ENCODE measurements around the gene SENP6.
"Not testable (repeated sequence)": the region's sequence is repeated elsewhere in the genome, so short reads cannot be mapped to it uniquely, and the experiment has no call there.

SENP6 gene

DNA sequence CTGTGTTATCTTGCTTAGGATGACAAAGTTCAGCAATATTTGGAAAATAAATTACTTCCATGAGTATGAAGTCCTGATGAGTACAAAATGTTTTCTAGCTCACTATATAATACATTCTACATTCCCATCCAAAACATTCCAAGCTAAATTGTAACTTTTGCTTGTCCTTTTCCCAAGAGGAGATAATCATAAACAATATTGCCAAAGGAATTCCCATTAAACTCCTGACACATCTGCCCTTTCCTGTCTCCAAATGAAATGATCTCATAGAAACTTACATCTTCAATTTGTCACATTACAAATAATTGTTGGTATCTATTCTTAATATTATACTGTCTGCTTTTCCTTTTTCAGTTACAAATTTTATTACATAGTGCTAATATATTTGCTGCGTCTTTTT, 20.4 kb upstream of the SENP6 start:
- H3K36me3 ChIP-seq (ENCODE audit: control insufficient read depth in 1 of 2, insufficient read depth in 2 of 2, low read length in 2 of 2) = no peaks in the 10 kb centered on the region
- no peak overlapping the region for H3K27ac ChIP-seq (ENCODE audit: low read length)
- no peaks in the 10 kb centered on the region for H3K27me3 ChIP-seq (ENCODE audit: low read depth, low read length)
- no peaks in the 10 kb centered on the region for H3K4me1 ChIP-seq (ENCODE audit: control insufficient read depth in 1 of 2, insufficient read depth in 2 of 2, low read length in 2 of 2)
- no peaks in the 10 kb centered on the region for H3K9me3 ChIP-seq (ENCODE audit: control insufficient read depth in 1 of 2, low read length in 2 of 2)
- H3K4me3 ChIP-seq (ENCODE audit: low read depth in 1 of 2, low read length in 2 of 2) = no peak overlapping the region

DNA sequence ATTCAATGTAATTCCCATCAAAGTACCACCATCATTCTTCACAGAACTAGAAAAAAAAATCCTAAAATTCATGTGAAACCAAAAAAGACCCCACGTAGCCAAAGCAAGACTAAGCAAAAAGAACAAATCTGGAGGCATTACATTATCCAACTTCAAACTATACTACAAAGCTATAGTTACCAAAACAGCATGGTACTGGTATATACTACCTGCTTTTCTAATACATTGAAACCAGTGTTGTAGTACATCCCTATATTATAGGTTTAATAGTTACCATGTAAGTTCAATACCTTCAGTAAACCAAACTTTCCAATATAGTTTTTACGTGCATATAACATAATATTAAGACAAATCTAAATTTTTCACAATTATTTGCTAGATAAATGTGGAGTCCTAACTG, 17.1 kb upstream of the SENP6 start:
- not testable (repeated sequence) for H3K27ac ChIP-seq (ENCODE audit: low read length); H3K9me3 ChIP-seq (ENCODE audit: control insufficient read depth in 1 of 2, low read length in 2 of 2); H3K36me3 ChIP-seq (ENCODE audit: control insufficient read depth in 1 of 2, insufficient read depth in 2 of 2, low read length in 2 of 2); H3K27me3 ChIP-seq (ENCODE audit: low read depth, low read length); H3K4me3 ChIP-seq (ENCODE audit: low read depth in 1 of 2, low read length in 2 of 2); H3K4me1 ChIP-seq (ENCODE audit: control insufficient read depth in 1 of 2, insufficient read depth in 2 of 2, low read length in 2 of 2)

DNA sequence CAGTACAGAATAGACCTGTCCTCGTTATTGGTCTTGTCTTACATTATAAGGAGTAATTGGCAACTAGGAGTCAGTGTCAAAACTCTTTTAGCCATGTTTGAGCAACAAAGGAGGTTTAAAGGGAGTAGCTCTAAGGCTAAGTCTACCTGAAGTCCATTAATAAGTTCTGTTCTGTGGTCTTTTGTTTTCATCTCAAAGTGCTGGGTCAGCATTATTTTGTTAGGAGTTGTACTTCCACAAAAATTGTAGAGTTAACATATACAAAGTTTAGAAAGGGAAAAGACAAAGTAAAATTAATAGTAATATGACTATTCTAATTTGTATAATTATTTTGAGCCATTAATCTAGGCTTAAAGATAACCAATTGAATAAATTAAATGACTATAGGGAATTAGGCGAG, 12.7 kb upstream of the SENP6 start:
- no peak overlapping the region for H3K27ac ChIP-seq (ENCODE audit: low read length)

DNA sequence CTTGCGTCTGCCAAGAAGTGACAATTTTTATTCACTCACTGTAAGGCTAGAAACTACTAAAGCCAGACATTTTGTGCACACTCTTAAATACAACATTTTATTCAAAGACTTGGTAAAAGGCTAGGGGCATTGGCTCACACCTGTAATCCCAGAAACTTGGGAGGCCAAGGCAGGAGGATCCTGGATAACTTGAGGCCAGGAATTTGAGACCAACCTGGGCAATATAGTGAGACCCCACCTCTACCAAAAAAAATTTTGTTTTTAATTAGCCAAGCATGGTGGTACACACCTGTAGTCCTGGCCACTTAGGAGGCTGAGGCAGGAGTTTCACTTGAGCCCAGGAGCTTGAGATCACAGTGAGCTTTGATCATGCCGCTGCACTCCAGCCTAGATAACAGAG, 11.3 kb upstream of the SENP6 start:
- H3K4me1 ChIP-seq (ENCODE audit: control insufficient read depth in 1 of 2, insufficient read depth in 2 of 2, low read length in 2 of 2) = no peaks in the 10 kb centered on the region
- no peaks in the 10 kb centered on the region for H3K9me3 ChIP-seq (ENCODE audit: control insufficient read depth in 1 of 2, low read length in 2 of 2)
- H3K36me3 ChIP-seq (ENCODE audit: control insufficient read depth in 1 of 2, insufficient read depth in 2 of 2, low read length in 2 of 2) = no peaks in the 10 kb centered on the region
- no peaks in the 10 kb centered on the region for H3K27me3 ChIP-seq (ENCODE audit: low read depth, low read length)
- H3K4me3 ChIP-seq (ENCODE audit: low read depth in 1 of 2, low read length in 2 of 2) = no peak overlapping the region
- H3K27ac ChIP-seq (ENCODE audit: low read length) = no peak overlapping the region

More for the DNA sequence above, 12.7 kb upstream of the SENP6 start:
- Histone ChIP-seq H3K4me3 (ENCODE audit: low read depth in 1 of 2, low read length in 2 of 2) (no peak overlapping the region), H3K27me3 (ENCODE audit: low read depth, low read length) (no peaks in the 10 kb centered on the region), H3K4me1 (ENCODE audit: control insufficient read depth in 1 of 2, insufficient read depth in 2 of 2, low read length in 2 of 2) (no peaks in the 10 kb centered on the region), H3K9me3 (ENCODE audit: control insufficient read depth in 1 of 2, low read length in 2 of 2) (no peaks in the 10 kb centered on the region), H3K36me3 (ENCODE audit: control insufficient read depth in 1 of 2, insufficient read depth in 2 of 2, low read length in 2 of 2) (no peaks in the 10 kb centered on the region)

DNA sequence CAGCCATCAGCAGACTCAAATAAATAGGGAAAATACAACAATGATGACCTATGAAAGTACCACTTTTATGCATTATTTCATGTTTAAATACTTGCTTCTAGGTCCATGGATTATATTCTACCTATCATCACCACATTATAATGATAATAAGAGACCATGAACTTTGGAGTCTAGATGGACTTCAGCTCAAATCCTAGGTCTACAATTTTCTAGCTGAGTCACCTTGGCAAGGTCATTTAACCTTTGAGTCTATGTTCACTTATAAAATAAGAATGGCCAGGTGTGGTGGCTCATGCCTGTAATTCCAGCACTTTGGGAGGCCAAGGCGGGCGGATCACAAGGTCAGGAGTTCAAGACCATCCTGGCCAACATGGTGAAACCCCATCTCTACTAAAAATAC, 5.3 kb upstream of the SENP6 start:
- H3K4me1 ChIP-seq (ENCODE audit: control insufficient read depth in 1 of 2, insufficient read depth in 2 of 2, low read length in 2 of 2); H3K36me3 ChIP-seq (ENCODE audit: control insufficient read depth in 1 of 2, insufficient read depth in 2 of 2, low read length in 2 of 2); H3K27ac ChIP-seq (ENCODE audit: low read length); H3K27me3 ChIP-seq (ENCODE audit: low read depth, low read length); H3K4me3 ChIP-seq (ENCODE audit: low read depth in 1 of 2, low read length in 2 of 2); H3K9me3 ChIP-seq (ENCODE audit: control insufficient read depth in 1 of 2, low read length in 2 of 2): not testable (repeated sequence)

DNA sequence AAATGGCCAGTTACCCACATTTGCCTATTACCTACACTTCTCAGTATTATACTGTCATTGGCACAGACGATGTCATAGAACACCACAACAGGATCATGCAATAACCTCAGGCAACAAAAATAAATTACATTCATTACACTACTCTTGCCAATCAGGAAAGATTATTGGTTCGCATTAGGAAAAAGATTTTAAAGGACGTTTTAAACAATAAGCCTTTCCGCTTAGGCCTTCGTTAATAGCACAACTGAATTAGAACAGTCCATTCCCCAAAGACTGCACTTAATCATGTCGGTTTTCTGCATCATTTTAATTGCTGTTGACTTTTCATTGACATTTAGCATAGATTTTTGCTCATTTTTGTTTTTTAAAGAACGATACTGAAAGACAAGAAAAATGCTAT, 912 bp upstream of the SENP6 start:
- peak overlapping the region in 1 of 2 donors; percentile 69 for H3K4me3 ChIP-seq (ENCODE audit: low read depth in 1 of 2, low read length in 2 of 2)
- H3K27me3 ChIP-seq (ENCODE audit: low read depth, low read length) = no peaks in the 10 kb centered on the region
- peaks cover 0 to 10% of the 10 kb centered on the region in 2 donors for H3K36me3 ChIP-seq (ENCODE audit: control insufficient read depth in 1 of 2, insufficient read depth in 2 of 2, low read length in 2 of 2)
- peak overlapping the region; percentile 97 for H3K27ac ChIP-seq (ENCODE audit: low read length)
- peaks cover 0 to 22% of the 10 kb centered on the region in 2 donors for H3K4me1 ChIP-seq (ENCODE audit: control insufficient read depth in 1 of 2, insufficient read depth in 2 of 2, low read length in 2 of 2)
- no peaks in the 10 kb centered on the region for H3K9me3 ChIP-seq (ENCODE audit: control insufficient read depth in 1 of 2, low read length in 2 of 2)

DNA sequence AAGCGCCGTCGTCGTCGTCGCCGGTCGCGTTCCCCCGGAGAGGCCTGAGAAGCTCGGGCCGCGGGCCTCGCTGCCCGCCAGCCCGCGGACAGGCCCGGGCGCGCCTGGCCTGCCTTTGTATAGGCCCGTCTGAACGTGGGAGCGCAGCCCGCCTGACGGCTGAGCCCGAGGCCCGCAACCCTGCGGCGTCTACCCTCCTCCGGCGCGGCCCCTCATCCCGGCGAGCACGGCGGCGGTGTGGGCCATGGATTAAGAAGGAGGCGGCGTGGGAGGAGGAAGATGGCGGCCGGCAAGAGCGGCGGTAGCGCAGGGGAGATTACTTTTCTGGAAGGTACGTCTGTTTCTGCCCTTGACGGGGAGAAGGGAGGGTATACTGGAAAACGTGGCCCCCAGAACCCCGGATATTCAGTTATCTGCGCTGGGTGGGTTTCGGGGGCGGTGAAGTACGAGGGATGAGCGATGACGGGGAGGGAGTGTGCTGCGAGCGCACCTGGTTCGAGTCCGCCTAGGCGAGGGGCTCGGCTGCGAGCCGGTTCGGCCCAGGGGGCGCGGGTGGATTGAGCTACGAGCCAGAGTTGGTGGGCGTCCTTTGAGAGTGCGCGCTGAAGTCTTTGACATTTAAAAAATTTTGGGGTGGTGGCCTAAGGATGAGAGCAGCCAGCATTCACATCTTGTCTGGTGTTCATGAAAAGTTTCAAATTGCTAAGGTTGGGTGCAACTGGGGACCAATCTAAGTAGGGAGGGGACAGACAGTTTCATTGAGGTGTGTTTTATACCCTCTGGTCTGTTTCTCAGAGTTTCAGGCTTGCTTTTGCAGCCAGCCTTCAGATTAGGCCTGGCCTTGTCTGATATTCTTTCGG, 796 bp downstream of the SENP6 start:
- Histone ChIP-seq H3K36me3 (ENCODE audit: control insufficient read depth in 1 of 2, insufficient read depth in 2 of 2, low read length in 2 of 2) (peaks cover 0 to 10% of the 10 kb centered on the region in 2 donors), H3K4me1 (ENCODE audit: control insufficient read depth in 1 of 2, insufficient read depth in 2 of 2, low read length in 2 of 2) (peaks cover 0 to 29% of the 10 kb centered on the region in 2 donors), H3K27me3 (ENCODE audit: low read depth, low read length) (no peaks in the 10 kb centered on the region), H3K4me3 (ENCODE audit: low read depth in 1 of 2, low read length in 2 of 2) (peak overlapping the region; percentile 80 to 91), H3K27ac (ENCODE audit: low read length) (peak overlapping the region; percentile 82), H3K9me3 (ENCODE audit: control insufficient read depth in 1 of 2, low read length in 2 of 2) (no peaks in the 10 kb centered on the region)

DNA sequence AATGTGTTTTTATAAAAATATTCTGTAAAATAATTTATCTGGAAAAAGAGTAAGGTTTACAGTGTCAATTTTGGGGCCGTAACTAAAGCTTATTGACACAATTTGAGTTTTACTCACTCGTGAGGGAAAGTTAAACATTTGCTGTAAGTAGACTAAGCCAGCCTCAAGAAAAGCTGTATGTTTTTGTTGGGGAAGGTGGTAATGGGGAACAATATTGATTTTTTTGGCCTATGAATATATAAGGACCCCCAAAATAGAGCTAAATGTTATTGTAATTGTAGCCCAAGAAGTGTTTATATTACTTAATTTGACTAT, 1.4 kb downstream of the SENP6 start:
- Histone ChIP-seq H3K36me3 (ENCODE audit: control insufficient read depth in 1 of 2, insufficient read depth in 2 of 2, low read length in 2 of 2) (peaks cover 0 to 10% of the 10 kb centered on the region in 2 donors), H3K4me3 (ENCODE audit: low read depth in 1 of 2, low read length in 2 of 2) (peak overlapping the region; percentile 80 to 91), H3K27me3 (ENCODE audit: low read depth, low read length) (no peaks in the 10 kb centered on the region), H3K9me3 (ENCODE audit: control insufficient read depth in 1 of 2, low read length in 2 of 2) (no peaks in the 10 kb centered on the region), H3K27ac (ENCODE audit: low read length) (peak overlapping the region; percentile 82), H3K4me1 (ENCODE audit: control insufficient read depth in 1 of 2, insufficient read depth in 2 of 2, low read length in 2 of 2) (peaks cover 0 to 34% of the 10 kb centered on the region in 2 donors)

DNA sequence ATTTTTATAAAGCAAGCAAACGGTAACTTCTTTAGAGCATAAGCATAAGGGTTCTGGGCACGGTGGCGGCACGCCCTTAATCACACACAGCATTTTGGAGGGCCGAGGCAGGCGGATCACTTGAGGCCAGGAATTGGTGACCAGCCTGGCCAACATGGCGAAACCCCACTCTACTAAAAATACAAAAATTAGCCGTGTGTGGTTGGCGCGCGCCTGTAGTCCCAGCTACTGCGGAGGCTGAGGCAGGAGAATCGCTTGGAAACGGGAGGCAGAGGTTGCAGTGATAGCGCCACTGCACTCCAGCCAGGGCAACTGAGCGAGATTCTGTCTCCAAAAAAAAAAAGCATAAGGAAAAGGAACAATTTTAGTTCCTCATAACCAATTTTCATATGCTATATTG, 2.6 kb downstream of the SENP6 start:
- H3K27ac ChIP-seq (ENCODE audit: low read length) = no peak overlapping the region
- peaks cover 5 to 41% of the 10 kb centered on the region in 2 donors for H3K4me1 ChIP-seq (ENCODE audit: control insufficient read depth in 1 of 2, insufficient read depth in 2 of 2, low read length in 2 of 2)
- H3K9me3 ChIP-seq (ENCODE audit: control insufficient read depth in 1 of 2, low read length in 2 of 2) = no peaks in the 10 kb centered on the region
- H3K27me3 ChIP-seq (ENCODE audit: low read depth, low read length) = no peaks in the 10 kb centered on the region
- H3K4me3 ChIP-seq (ENCODE audit: low read depth in 1 of 2, low read length in 2 of 2) = peak overlapping the region; percentile 80 to 91
- peaks cover 0 to 10% of the 10 kb centered on the region in 2 donors for H3K36me3 ChIP-seq (ENCODE audit: control insufficient read depth in 1 of 2, insufficient read depth in 2 of 2, low read length in 2 of 2)

DNA sequence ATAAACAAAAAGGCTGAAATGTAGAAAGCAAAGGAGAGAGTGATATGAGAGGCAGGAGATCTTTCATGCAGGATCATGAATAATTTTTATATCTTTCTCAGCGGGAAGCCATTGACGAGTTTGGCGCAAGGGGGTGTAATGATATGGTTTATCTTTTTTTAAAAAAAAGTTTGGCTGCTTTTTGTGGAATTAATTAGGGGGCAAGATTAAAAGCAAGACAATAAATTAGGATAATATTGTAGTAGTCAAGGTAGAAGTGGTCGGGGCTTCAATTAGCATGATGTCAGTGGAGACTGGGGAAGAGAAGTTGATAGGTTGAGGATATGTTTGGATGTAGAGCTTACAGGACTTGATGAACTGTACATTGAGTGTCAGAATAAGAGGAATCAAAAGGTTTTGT, 4.0 kb downstream of the SENP6 start:
- Histone ChIP-seq H3K4me1 (ENCODE audit: control insufficient read depth in 1 of 2, insufficient read depth in 2 of 2, low read length in 2 of 2) (peaks cover 13 to 54% of the 10 kb centered on the region in 2 donors), H3K36me3 (ENCODE audit: control insufficient read depth in 1 of 2, insufficient read depth in 2 of 2, low read length in 2 of 2) (peaks cover 0 to 10% of the 10 kb centered on the region in 2 donors), H3K9me3 (ENCODE audit: control insufficient read depth in 1 of 2, low read length in 2 of 2) (no peaks in the 10 kb centered on the region), H3K27me3 (ENCODE audit: low read depth, low read length) (no peaks in the 10 kb centered on the region), H3K4me3 (ENCODE audit: low read depth in 1 of 2, low read length in 2 of 2) (no peak overlapping the region), H3K27ac (ENCODE audit: low read length) (no peak overlapping the region)

DNA sequence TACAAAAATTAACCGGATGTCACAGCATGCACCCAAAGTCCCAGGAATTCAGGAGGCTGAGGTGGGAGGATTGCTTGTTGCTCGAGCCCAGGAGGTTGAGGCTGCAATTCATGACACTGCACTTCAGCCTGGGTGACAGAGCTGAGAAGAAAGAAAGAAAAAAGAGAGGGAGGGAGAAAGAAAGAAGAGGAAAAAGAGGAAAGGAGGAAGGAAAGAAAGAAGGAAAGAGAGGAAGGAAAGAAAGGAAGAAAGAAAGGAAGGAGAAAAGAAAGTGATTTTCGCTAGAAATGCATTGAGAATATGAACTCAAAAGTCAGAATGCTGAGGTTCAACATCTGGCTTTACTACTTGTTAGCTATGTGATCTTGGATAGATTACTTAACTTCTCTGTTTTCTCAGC, 6.6 kb downstream of the SENP6 start:
- Histone ChIP-seq H3K27ac (ENCODE audit: low read length) (no peak overlapping the region), H3K4me1 (ENCODE audit: control insufficient read depth in 1 of 2, insufficient read depth in 2 of 2, low read length in 2 of 2) (peaks cover 16 to 80% of the 10 kb centered on the region in 2 donors), H3K4me3 (ENCODE audit: low read depth in 1 of 2, low read length in 2 of 2) (no peak overlapping the region)

More for the DNA sequence above, 6.6 kb downstream of the SENP6 start:
- Histone ChIP-seq H3K9me3 (ENCODE audit: control insufficient read depth in 1 of 2, low read length in 2 of 2) (no peaks in the 10 kb centered on the region), H3K27me3 (ENCODE audit: low read depth, low read length) (no peaks in the 10 kb centered on the region), H3K36me3 (ENCODE audit: control insufficient read depth in 1 of 2, insufficient read depth in 2 of 2, low read length in 2 of 2) (no peaks in the 10 kb centered on the region)

All from muscle layer of duodenum (tissue), 2 donors.